HUDEP-2 (cell line): Measurements from ENCODE around the gene HLA-DMB.
A peak's percentile ranks its signal among the peaks of the same experiment; 100 is the strongest.

Source experiments
- DNase-seq, 76 experiments: peaks; one replicate each; lab custom pipeline; 2025; ENCODE audit not compliant: unreplicated experiment in 76 of 76; lab: John Stamatoyannopoulos, UW

The HLA-DMB gene

GRCh38 chr6:32972353-32973143 lies 31.7 kb upstream of the HLA-DMB start:
- DNase-seq = peak in 24 of 76 experiments; percentile 46 to 92 (median 66)

GRCh38 chr6:32971581-32972352 lies 30.9 kb upstream of the HLA-DMB start:
- DNase-seq = peak; percentile 99 to 100 (median 100)

- no peak for DNase-seq
Measured at GRCh38 chr6:32971242-32971580, 30.4 kb upstream of the HLA-DMB start.

- peak in 71 of 76 experiments; percentile 42 to 91 (median 81) for DNase-seq
Measured at GRCh38 chr6:32970413-32971241, 29.8 kb upstream of the HLA-DMB start.

- DNase-seq = peak in 73 of 76 experiments; percentile 50 to 91 (median 82)
Measured at GRCh38 chr6:32969685-32970412, 29.0 kb upstream of the HLA-DMB start.

GRCh38 chr6:32968867-32969684 lies 28.2 kb upstream of the HLA-DMB start:
- DNase-seq = peak in 68 of 76 experiments; percentile 23 to 95 (median 72)

- DNase-seq = peak in 75 of 76 experiments; percentile 80 to 99 (median 97)
Measured at GRCh38 chr6:32968093-32968866, 27.5 kb upstream of the HLA-DMB start, which contains the start of gene BRD2. TSS of gene BRD2 (plus strand) at chr6:32968594. CDS start at chr6:32972899, 4,305 bp downstream.

- DNase-seq = peak in 52 of 76 experiments; percentile 29 to 85 (median 56)
Measured at GRCh38 chr6:32967151-32968091, 26.6 kb upstream of the HLA-DMB start.

- no peak for DNase-seq
Measured at GRCh38 chr6:32964776-32965175, 23.9 kb upstream of the HLA-DMB start.

- no peak for DNase-seq
Measured at GRCh38 chr6:32963866-32964265, 23.0 kb upstream of the HLA-DMB start.

- no peak for DNase-seq
Measured at GRCh38 chr6:32962213-32962826, 21.5 kb upstream of the HLA-DMB start.

GRCh38 chr6:32960563-32960962 lies 19.7 kb upstream of the HLA-DMB start:
- no peak for DNase-seq

- no peak for DNase-seq
Measured at GRCh38 chr6:32956176-32956575, 15.3 kb upstream of the HLA-DMB start.

- peak in 1 of 76 experiments; percentile 13 for DNase-seq
Measured at GRCh38 chr6:32954986-32955802, 14.4 kb upstream of the HLA-DMB start.

- no peak for DNase-seq
Measured at GRCh38 chr6:32954267-32954666, 13.4 kb upstream of the HLA-DMB start.

- DNase-seq = peak in 4 of 76 experiments; percentile 7 to 21 (median 16)
Measured at GRCh38 chr6:32953775-32954174, 12.9 kb upstream of the HLA-DMB start.
